Measurements from ENCODE around the gene R3HDM4. TPM values are rescaled to one million over a fixed set of nuclear protein-coding genes. Genes with fewer than 3 reads are reported as not detected.

R3HDM4 gene
- total RNA-seq, 2 donors from 2014 or later, result 37.6 to 42.4 TPM

- DNase-seq (ENCODE audit: low spot score) (no peak), ATAC-seq (ENCODE audit: insufficient number of reproducible peaks, low FRiP score, low read depth) (no peak)
- Histone ChIP-seq H3K4me1 (ENCODE audit: control insufficient read depth in 1 of 2, low read depth in 2 of 2) (no peaks in the 10 kb centered on the region), H3K27me3 (replicated peaks; ENCODE audit: insufficient read depth) (no peaks in the 10 kb centered on the region), H3K9me3 (no peaks in the 10 kb centered on the region), H3K27ac (no peak overlapping the region), H3K36me3 (peaks cover 41% of the 10 kb centered on the region), H3K4me3 (no peak overlapping the region)
- no peak for TF ChIP-seq CTCF (IDR thresholded peaks at IDR 0.05)
Measured at GRCh38 chr19:876089-876488, 36.9 kb downstream of the R3HDM4 start.

GRCh38 chr19:875265-875879 is 37.6 kb downstream of the R3HDM4 start:
- Histone ChIP-seq H3K9me3 (no peaks in the 10 kb centered on the region), H3K27ac (no peak overlapping the region), H3K27me3 (replicated peaks; ENCODE audit: insufficient read depth) (no peaks in the 10 kb centered on the region), H3K36me3 (peaks cover 37% of the 10 kb centered on the region), H3K4me1 (ENCODE audit: control insufficient read depth in 1 of 2, low read depth in 2 of 2) (no peaks in the 10 kb centered on the region), H3K4me3 (no peak overlapping the region)
- ATAC-seq (ENCODE audit: insufficient number of reproducible peaks, low FRiP score, low read depth), result no peak
- TF ChIP-seq CTCF (IDR thresholded peaks at IDR 0.05), result no peak
- no peak for DNase-seq (ENCODE audit: low spot score)

- DNase-seq (ENCODE audit: low spot score) (no peak), ATAC-seq (ENCODE audit: insufficient number of reproducible peaks, low FRiP score, low read depth) (no peak)
- peaks cover 31% of the 10 kb centered on the region for H3K36me3 ChIP-seq
- no peaks in the 10 kb centered on the region for H3K27me3 ChIP-seq (replicated peaks; ENCODE audit: insufficient read depth)
- TF ChIP-seq CTCF (IDR thresholded peaks at IDR 0.05), result no peak
- H3K9me3 ChIP-seq, result no peaks in the 10 kb centered on the region
- peaks cover 6 to 12% of the 10 kb centered on the region in 2 donors for H3K4me1 ChIP-seq (ENCODE audit: control insufficient read depth in 1 of 2, low read depth in 2 of 2)
- H3K27ac ChIP-seq, result no peak overlapping the region
- no peak overlapping the region for H3K4me3 ChIP-seq
Measured at GRCh38 chr19:873561-874041, 39.4 kb downstream of the R3HDM4 start.

- DNase-seq (ENCODE audit: low spot score) (no peak), ATAC-seq (ENCODE audit: insufficient number of reproducible peaks, low FRiP score, low read depth) (no peak)
- no peak for TF ChIP-seq CTCF (IDR thresholded peaks at IDR 0.05)
- no peak overlapping the region for H3K27ac ChIP-seq
- no peaks in the 10 kb centered on the region for H3K9me3 ChIP-seq
- H3K36me3 ChIP-seq, result peaks cover 36% of the 10 kb centered on the region
- H3K4me3 ChIP-seq, result no peak overlapping the region
- no peaks in the 10 kb centered on the region for H3K27me3 ChIP-seq (replicated peaks; ENCODE audit: insufficient read depth)
- peaks cover 7 to 14% of the 10 kb centered on the region in 2 donors for H3K4me1 ChIP-seq (ENCODE audit: control insufficient read depth in 1 of 2, low read depth in 2 of 2)
Measured at GRCh38 chr19:873084-873483, 39.9 kb downstream of the R3HDM4 start.

- H3K9me3 ChIP-seq, result no peaks in the 10 kb centered on the region
- DNase-seq (ENCODE audit: low spot score) (no peak), ATAC-seq (ENCODE audit: insufficient number of reproducible peaks, low FRiP score, low read depth) (no peak)
- no peak overlapping the region for H3K27ac ChIP-seq
- H3K36me3 ChIP-seq, result peaks cover 41% of the 10 kb centered on the region
- peaks cover 7 to 14% of the 10 kb centered on the region in 2 donors for H3K4me1 ChIP-seq (ENCODE audit: control insufficient read depth in 1 of 2, low read depth in 2 of 2)
- TF ChIP-seq CTCF (IDR thresholded peaks at IDR 0.05), result no peak
- no peaks in the 10 kb centered on the region for H3K27me3 ChIP-seq (replicated peaks; ENCODE audit: insufficient read depth)
- H3K4me3 ChIP-seq, result no peak overlapping the region
Measured at GRCh38 chr19:872266-872951, 40.6 kb downstream of the R3HDM4 start.
